Measurements from ENCODE around the gene CCDC106. TPM values are rescaled to one million over a fixed set of nuclear protein-coding genes. Genes with fewer than 3 reads are reported as not detected.

The CCDC106 gene
- total and polyA plus RNA-seq, 2 donors from 2014 or later: 22.7 to 51.9 TPM

DNA sequence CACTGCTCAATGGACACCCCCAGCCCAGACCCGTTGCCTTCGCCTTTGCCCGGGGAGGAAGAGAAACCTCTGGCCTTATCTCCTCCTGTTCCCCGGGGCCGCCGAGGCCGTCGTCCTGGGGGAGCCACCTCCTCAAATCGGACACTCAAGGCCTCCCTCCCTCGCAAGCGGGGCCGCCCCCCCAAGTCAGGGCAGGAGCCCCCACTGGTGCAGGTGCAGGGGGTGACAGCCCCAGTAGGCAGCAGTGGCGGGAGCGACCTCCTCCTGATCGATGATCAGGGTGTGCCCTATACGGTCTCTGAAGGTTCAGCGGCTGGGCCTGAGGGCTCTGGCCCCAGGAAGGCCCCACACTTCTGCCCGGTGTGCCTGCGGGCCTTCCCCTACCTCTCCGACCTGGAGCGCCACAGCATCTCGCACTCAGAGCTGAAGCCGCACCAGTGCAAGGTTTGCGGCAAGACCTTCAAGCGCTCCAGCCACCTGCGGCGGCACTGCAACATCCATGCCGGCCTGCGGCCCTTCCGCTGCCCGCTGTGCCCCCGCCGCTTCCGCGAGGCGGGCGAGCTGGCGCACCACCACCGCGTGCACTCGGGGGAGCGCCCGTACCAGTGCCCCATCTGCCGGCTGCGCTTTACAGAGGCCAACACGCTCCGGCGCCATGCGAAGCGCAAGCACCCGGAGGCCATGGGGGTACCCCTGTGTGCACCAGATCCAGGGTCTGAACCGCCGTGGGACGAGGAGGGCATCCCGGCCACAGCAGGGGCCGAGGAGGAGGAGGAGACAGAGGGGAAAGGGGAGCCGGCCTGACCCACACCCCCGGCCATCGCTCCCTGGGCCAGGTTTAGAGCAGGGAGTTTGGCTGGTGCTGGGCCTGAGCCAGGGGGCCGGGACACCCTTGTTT, 45.7 kb upstream of the CCDC106 start:
- Histone ChIP-seq H3K4me1 (ENCODE audit: control insufficient read depth in 2 of 3, insufficient read depth in 2 of 3, low read depth in 1 of 3, low read length in 3 of 3) (peaks cover 0 to 20% (median 3%) of the 10 kb centered on the region in 3 donors), H3K9me3 (ENCODE audit: control insufficient read depth in 2 of 3, insufficient read depth in 1 of 3, low read length in 3 of 3) (no peaks in the 10 kb centered on the region), H3K27me3 (ENCODE audit: control insufficient read depth, insufficient read depth, low read length) (no peaks in the 10 kb centered on the region), H3K9ac (ENCODE audit: low read length in 3 of 3) (no peak overlapping the region), H3K36me3 (ENCODE audit: control insufficient read depth in 2 of 3, insufficient read depth in 3 of 3, low read length in 3 of 3) (peaks cover 0 to 3% (median 0%) of the 10 kb centered on the region in 3 donors), H3K4me3 (ENCODE audit: low read length in 3 of 3) (no peak overlapping the region), H3K27ac (ENCODE audit: low read depth in 2 of 2, low read length in 2 of 2) (no peak overlapping the region)
- TF ChIP-seq, protein P1, sequence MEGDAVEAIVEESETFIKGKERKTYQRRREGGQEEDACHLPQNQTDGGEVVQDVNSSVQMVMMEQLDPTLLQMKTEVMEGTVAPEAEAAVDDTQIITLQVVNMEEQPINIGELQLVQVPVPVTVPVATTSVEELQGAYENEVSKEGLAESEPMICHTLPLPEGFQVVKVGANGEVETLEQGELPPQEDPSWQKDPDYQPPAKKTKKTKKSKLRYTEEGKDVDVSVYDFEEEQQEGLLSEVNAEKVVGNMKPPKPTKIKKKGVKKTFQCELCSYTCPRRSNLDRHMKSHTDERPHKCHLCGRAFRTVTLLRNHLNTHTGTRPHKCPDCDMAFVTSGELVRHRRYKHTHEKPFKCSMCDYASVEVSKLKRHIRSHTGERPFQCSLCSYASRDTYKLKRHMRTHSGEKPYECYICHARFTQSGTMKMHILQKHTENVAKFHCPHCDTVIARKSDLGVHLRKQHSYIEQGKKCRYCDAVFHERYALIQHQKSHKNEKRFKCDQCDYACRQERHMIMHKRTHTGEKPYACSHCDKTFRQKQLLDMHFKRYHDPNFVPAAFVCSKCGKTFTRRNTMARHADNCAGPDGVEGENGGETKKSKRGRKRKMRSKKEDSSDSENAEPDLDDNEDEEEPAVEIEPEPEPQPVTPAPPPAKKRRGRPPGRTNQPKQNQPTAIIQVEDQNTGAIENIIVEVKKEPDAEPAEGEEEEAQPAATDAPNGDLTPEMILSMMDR (IDR thresholded peaks at IDR 0.05; ENCODE audit: borderline replicate concordance, extremely low read depth, insufficient read depth): no peak
- DNase-seq (peak in 2 of 5 donors; percentile 69 to 82), FAIRE-seq (no peak)
- intact Hi-C loops (cut with DNase I): no loop called here

DNA sequence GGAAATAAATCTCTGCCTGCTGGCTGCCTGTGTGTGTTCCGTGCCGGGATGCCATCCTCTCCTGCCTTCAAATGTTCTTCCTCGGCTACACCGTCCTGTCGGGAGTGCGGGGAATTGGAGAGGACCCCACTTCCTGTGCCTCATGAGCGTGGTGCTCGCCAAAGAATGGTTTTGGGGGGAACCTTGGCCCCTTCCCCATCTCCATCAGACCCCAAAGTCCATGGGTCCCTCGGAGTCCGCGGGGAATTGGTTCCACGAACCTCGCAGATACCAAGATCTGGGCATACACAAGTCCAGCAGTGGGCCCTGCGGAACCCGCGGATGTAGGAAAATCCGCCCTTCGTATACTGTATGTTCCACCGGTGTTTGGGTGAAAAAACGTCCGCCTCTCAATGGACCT, 44.9 kb upstream of the CCDC106 start:
- Histone ChIP-seq H3K27me3 (ENCODE audit: control insufficient read depth, insufficient read depth, low read length) (no peaks in the 10 kb centered on the region), H3K4me3 (ENCODE audit: low read length in 3 of 3) (no peak overlapping the region), H3K9ac (ENCODE audit: low read length in 3 of 3) (no peak overlapping the region), H3K4me1 (ENCODE audit: control insufficient read depth in 2 of 3, insufficient read depth in 2 of 3, low read depth in 1 of 3, low read length in 3 of 3) (peaks cover 0 to 20% (median 3%) of the 10 kb centered on the region in 3 donors), H3K27ac (ENCODE audit: low read depth in 2 of 2, low read length in 2 of 2) (no peak overlapping the region), H3K9me3 (ENCODE audit: control insufficient read depth in 2 of 3, insufficient read depth in 1 of 3, low read length in 3 of 3) (no peaks in the 10 kb centered on the region), H3K36me3 (ENCODE audit: control insufficient read depth in 2 of 3, insufficient read depth in 3 of 3, low read length in 3 of 3) (peaks cover 0 to 3% (median 0%) of the 10 kb centered on the region in 3 donors)
- FAIRE-seq (no peak), DNase-seq (peak in 1 of 5 donors; percentile 82)
- intact Hi-C loops (cut with DNase I): no loop called here
- TF ChIP-seq, protein P1 (IDR thresholded peaks at IDR 0.05; ENCODE audit: borderline replicate concordance, extremely low read depth, insufficient read depth): no peak

DNA sequence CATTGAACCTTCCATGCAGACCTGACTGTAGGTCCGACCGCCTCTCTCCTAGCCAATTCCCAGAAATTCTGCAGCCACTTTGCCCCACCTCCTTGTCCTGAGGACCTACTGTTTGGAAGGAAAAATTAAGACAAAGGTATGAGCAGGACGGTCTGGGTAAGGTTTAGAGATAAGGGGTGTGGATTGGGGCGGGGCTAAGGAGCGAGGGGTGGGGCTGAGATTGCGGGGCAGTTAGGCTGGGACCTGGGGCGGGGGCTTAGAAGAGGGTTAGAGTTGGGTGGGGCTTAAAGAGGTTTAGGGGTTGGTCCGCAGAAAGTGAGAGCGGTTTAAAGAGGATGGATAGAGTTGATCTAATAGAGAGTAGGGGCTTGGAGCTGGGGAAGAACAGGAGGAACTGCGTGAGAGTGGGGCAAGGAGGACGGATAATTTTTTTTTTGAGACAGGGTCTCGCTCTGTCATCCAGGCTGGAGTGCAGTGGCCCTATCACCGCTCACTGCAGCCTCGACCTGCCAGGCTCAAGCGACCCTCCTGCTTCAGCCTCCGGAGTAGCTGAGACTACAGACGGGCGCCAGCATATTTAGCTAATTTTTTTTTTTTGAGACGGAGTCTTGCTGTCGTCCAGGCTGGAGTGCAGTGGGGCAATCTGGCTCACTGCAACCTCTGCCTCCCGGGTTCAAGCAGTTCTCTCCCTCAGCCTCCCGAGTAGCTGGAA, 44.3 kb upstream of the CCDC106 start:
- H3K9ac ChIP-seq (ENCODE audit: low read length in 3 of 3): no peak overlapping the region
- H3K4me1 ChIP-seq (ENCODE audit: control insufficient read depth in 2 of 3, insufficient read depth in 2 of 3, low read depth in 1 of 3, low read length in 3 of 3): peaks cover 0 to 20% (median 3%) of the 10 kb centered on the region in 3 donors
- FAIRE-seq (no peak), DNase-seq (peak in 1 of 5 donors; percentile 75)
- no peak overlapping the region for H3K27ac ChIP-seq (ENCODE audit: low read depth in 2 of 2, low read length in 2 of 2)
- intact Hi-C loops (cut with DNase I): no loop called here
- H3K4me3 ChIP-seq (ENCODE audit: low read length in 3 of 3): no peak overlapping the region
- TF ChIP-seq, protein P1 (IDR thresholded peaks at IDR 0.05; ENCODE audit: borderline replicate concordance, extremely low read depth, insufficient read depth): no peak
- H3K27me3 ChIP-seq (ENCODE audit: control insufficient read depth, insufficient read depth, low read length): no peaks in the 10 kb centered on the region
- no peaks in the 10 kb centered on the region for H3K9me3 ChIP-seq (ENCODE audit: control insufficient read depth in 2 of 3, insufficient read depth in 1 of 3, low read length in 3 of 3)
- peaks cover 0 to 3% (median 0%) of the 10 kb centered on the region in 3 donors for H3K36me3 ChIP-seq (ENCODE audit: control insufficient read depth in 2 of 3, insufficient read depth in 3 of 3, low read length in 3 of 3)
